ENCODE data around the gene HBQ1.
A peak's percentile ranks its signal among the peaks of the same experiment; 100 is the strongest.
"Not testable (repeated sequence)": the region's sequence is repeated elsewhere in the genome, so short reads cannot be mapped to it uniquely, and the experiment has no call there.

HBQ1 gene

GRCh38 chr16:160691-161190, 19.5 kb upstream of the HBQ1 start:
- no peak for DNase-seq (ENCODE audit: low read depth in 3 of 3)

GRCh38 chr16:162271-162991, 17.8 kb upstream of the HBQ1 start:
- DNase-seq (ENCODE audit: low read depth in 3 of 3): no peak

- DNase-seq (ENCODE audit: low read depth in 3 of 3): not testable (repeated sequence)
Measured at GRCh38 chr16:163139-163538, 17.1 kb upstream of the HBQ1 start.

GRCh38 chr16:163696-164095, 16.6 kb upstream of the HBQ1 start:
- not testable (repeated sequence) for DNase-seq (ENCODE audit: low read depth in 3 of 3)

GRCh38 chr16:164134-164823, 16.0 kb upstream of the HBQ1 start:
- not testable (repeated sequence) for DNase-seq (ENCODE audit: low read depth in 3 of 3)

GRCh38 chr16:164827-165538, 15.3 kb upstream of the HBQ1 start:
- no peak for DNase-seq (ENCODE audit: low read depth in 3 of 3)

GRCh38 chr16:165539-166374, 14.5 kb upstream of the HBQ1 start, which contains the start of gene HBM:
Gene HBM (plus strand): TSS chr16:165978. CDS start chr16:165998, 20 bp downstream.
- peak in 1 of 3 experiments; percentile 13 for DNase-seq (ENCODE audit: low read depth in 3 of 3)

GRCh38 chr16:166375-167121, 13.7 kb upstream of the HBQ1 start:
- DNase-seq (ENCODE audit: low read depth in 3 of 3): no peak

- DNase-seq (ENCODE audit: low read depth in 3 of 3): no peak
Measured at GRCh38 chr16:167122-167690, 13.1 kb upstream of the HBQ1 start.

GRCh38 chr16:168424-168823, 11.8 kb upstream of the HBQ1 start:
- DNase-seq (ENCODE audit: low read depth in 3 of 3): no peak

- no peak for DNase-seq (ENCODE audit: low read depth in 3 of 3)
Measured at GRCh38 chr16:169014-169413, 11.2 kb upstream of the HBQ1 start.

- not testable (repeated sequence) for DNase-seq (ENCODE audit: low read depth in 3 of 3)
Measured at GRCh38 chr16:170088-170507, 10.2 kb upstream of the HBQ1 start.

- DNase-seq (ENCODE audit: low read depth in 3 of 3): no peak
Measured at GRCh38 chr16:170788-171187, 9.5 kb upstream of the HBQ1 start.

- not testable (repeated sequence) for DNase-seq (ENCODE audit: low read depth in 3 of 3)
Measured at GRCh38 chr16:172374-172941, 7.8 kb upstream of the HBQ1 start, which contains the start of gene HBA2. Gene HBA2 (plus strand): TSS chr16:172876. CDS start chr16:172913, 37 bp downstream.

GRCh38 chr16:173211-173854, 6.9 kb upstream of the HBQ1 start:
- not testable (repeated sequence) for DNase-seq (ENCODE audit: low read depth in 3 of 3)

GRCh38 chr16:173928-174769, 6.1 kb upstream of the HBQ1 start:
- DNase-seq (ENCODE audit: low read depth in 3 of 3): not testable (repeated sequence)

GRCh38 chr16:175011-175949, 5.0 kb upstream of the HBQ1 start:
- no peak for DNase-seq (ENCODE audit: low read depth in 3 of 3)
